K562 (cell line): ENCODE data around the gene CLDN1. TPM values are rescaled to one million over a fixed set of nuclear protein-coding genes. Genes with fewer than 3 reads are reported as not detected.

ENCODE experiments used
- ATAC-seq: fragments of 200-7000 bp; cut with Tn5 transposase; 3 replicates; pipeline ENCODE4 v1.9.1; 2020; ENCODE audit warnings: moderate library complexity
- BruUV-seq: library from RNA; stranded (reverse); fragments of 400-500 nt; replicated peaks from 2 replicates; lab custom pipeline; 2021; lab: Mats Ljungman, UMichigan
- CTCF ChIA-PET: fragments of 300-600 bp; formaldehyde crosslinking; extraction: SDS; loops from one replicate; lab custom pipeline; 2021; ENCODE audit warnings: low intra/inter-chr PET ratio; lab: Yijun Ruan, JAX
- POLR2A ChIA-PET: fragments of 300-600, 350-650 bp; sonication (Branson Sonifier 250); formaldehyde crosslinking; extraction: SDS; loops from one replicate; lab custom pipeline; 2021; ENCODE audit warnings: antibody characterized with exemption, inconsistent platforms; lab: Yijun Ruan, JAX
- DNase-seq, 4 experiments: peaks; one replicate each; pipeline versions ENCODE4 v3.0.0 to v3.0.0-alpha.2; 2011 to 2018; ENCODE audit warnings: low spot score in 3 of 4, mixed read lengths in 3 of 4; ENCODE audit errors: extremely low read depth in 1 of 4
- FAIRE-seq: peaks from 2 replicates; lab custom pipeline; 2011; peaks lifted over from hg19 to GRCh38; lab: Jason Lieb, UNC
- H2AFZ ChIP-seq: 2 replicates; pipeline ENCODE4 v1.6.0; 2011; ENCODE audit warnings: low read depth, low read length, control low read depth, inconsistent platforms
- H3K27ac ChIP-seq: fragments of 200-600 bp; 3 replicates; pipeline ENCODE4 v1.8.0; 2011; ENCODE audit warnings: low read depth, mild to moderate bottlenecking, control low read depth, inconsistent platforms, low read length, moderate library complexity, mixed read lengths; ENCODE audit errors: extremely low read depth
- H3K27me3 ChIP-seq, 2 experiments: fragments of 300-600 bp in 1 of 2; 2 replicates in 1 of 2; 3 replicates in 1 of 2; pipeline versions ENCODE4 v1.6.0 to v1.8.0; 2011; ENCODE audit warnings: inconsistent platforms in 2 of 2, low read length in 2 of 2, mild to moderate bottlenecking in 1 of 2, mixed read lengths in 1 of 2, moderate library complexity in 1 of 2; ENCODE audit not compliant: control insufficient read depth in 2 of 2, insufficient read depth in 2 of 2
- H3K36me3 ChIP-seq: fragments of 300-600 bp; 3 replicates; pipeline ENCODE4 v1.8.0; 2011; ENCODE audit warnings: mild to moderate bottlenecking, low read length, inconsistent platforms; ENCODE audit not compliant: control insufficient read depth, insufficient read depth
- H3K4me1 ChIP-seq, 2 experiments: fragments of 200-600 bp in 1 of 2; replicated peaks in 1 of 2; 2 replicates in 1 of 2; 3 replicates in 1 of 2; pipeline versions ENCODE4 v1.5.1 to v1.8.0; 2011; ENCODE audit warnings: inconsistent platforms in 2 of 2, low read length in 2 of 2, mild to moderate bottlenecking in 1 of 2, mixed read lengths in 1 of 2, moderate library complexity in 1 of 2; ENCODE audit not compliant: control insufficient read depth in 2 of 2, insufficient read depth in 2 of 2
- H3K4me2 ChIP-seq: 2 replicates; pipeline ENCODE4 v1.6.1; 2011; ENCODE audit warnings: low read length, control low read depth, inconsistent platforms, mixed read lengths; ENCODE audit not compliant: insufficient read depth
- H3K4me3 ChIP-seq: fragments of 200-600 bp; sonication (generic), shearing (Covaris generic); 2 replicates; pipeline ENCODE4 v1.5.1; 2016; ENCODE audit warnings: control low read depth, inconsistent platforms
- H3K79me2 ChIP-seq: fragments of 200-600 bp; 3 replicates; pipeline ENCODE4 v1.8.0; 2011; ENCODE audit warnings: low read length, inconsistent platforms; ENCODE audit not compliant: control insufficient read depth, insufficient read depth
- H3K9ac ChIP-seq, 2 experiments: 2 replicates each; pipeline versions ENCODE4 v1.6.0 to v1.6.1; 2011; ENCODE audit warnings: low read depth in 2 of 2, low read length in 2 of 2, control low read depth in 1 of 2, inconsistent platforms in 1 of 2, mild to moderate bottlenecking in 1 of 2, mixed read lengths in 1 of 2; ENCODE audit not compliant: insufficient read depth in 1 of 2
- H3K9me1 ChIP-seq: one replicate; pipeline ENCODE4 v1.6.0; 2011; ENCODE audit warnings: inconsistent platforms, mild to moderate bottlenecking, low read length, moderate library complexity; ENCODE audit not compliant: control insufficient read depth, insufficient read depth
- H3K9me3 ChIP-seq: replicated peaks from 2 replicates; pipeline ENCODE4 v1.5.1; 2011; ENCODE audit warnings: low read depth, low read length, inconsistent platforms; ENCODE audit not compliant: control insufficient read depth, insufficient read depth
- H4K20me1 ChIP-seq: replicated peaks from 2 replicates; pipeline ENCODE4 v1.6.1; 2011; ENCODE audit warnings: low read length, inconsistent platforms, mixed read lengths; ENCODE audit not compliant: control insufficient read depth, insufficient read depth
- BRD9 ChIP-seq: fragments of 450-650 bp; IDR thresholded peaks from 2 replicates; pipeline ENCODE4 v1.6.1; 2018; ENCODE audit warnings: low read depth; ENCODE audit not compliant: partially characterized antibody
- CREM ChIP-seq: IDR thresholded peaks from 2 replicates; pipeline ENCODE4 v1.6.1; 2014; ENCODE audit warnings: antibody characterized with exemption, low read depth
- DACH1 ChIP-seq: fragments of 450-650 bp; IDR thresholded peaks from 2 replicates; pipeline ENCODE4 v1.6.1; 2018; ENCODE audit not compliant: partially characterized antibody
- DMBX1 ChIP-seq: fragments of 250-450 bp; sonication (Bioruptor Pico); IDR thresholded peaks from 2 replicates; pipeline ENCODE4 v1.8.0; 2022; ENCODE audit warnings: inconsistent platforms, mild to moderate bottlenecking, moderate library complexity, borderline replicate concordance
- ESRRB ChIP-seq: fragments of 250-450 bp; sonication (Bioruptor Pico); IDR thresholded peaks from 2 replicates; pipeline ENCODE4 v1.5.0; 2020; ENCODE audit warnings: mild to moderate bottlenecking, moderate library complexity, borderline replicate concordance
- FOSL1 ChIP-seq: fragments of 200-800 bp; sonication (Bioruptor generic); conservative IDR thresholded peaks from 2 replicates; pipeline ENCODE4 v1.6.1; 2016; ENCODE audit warnings: missing genetic modification characterization, missing compliant biosample characterization
- KLF1 ChIP-seq: fragments of 450-650 bp; IDR thresholded peaks from 2 replicates; pipeline ENCODE4 v1.6.1; 2016; ENCODE audit warnings: missing genetic modification characterization, missing compliant biosample characterization
- LEF1 ChIP-seq: fragments of 450-650 bp; IDR thresholded peaks from 2 replicates; pipeline ENCODE4 v1.6.1; 2016; ENCODE audit warnings: mild to moderate bottlenecking
- MCM5 ChIP-seq: fragments of 450-650 bp; IDR thresholded peaks from 2 replicates; pipeline ENCODE4 v1.6.1; 2016; ENCODE audit warnings: low read depth
- MCM7 ChIP-seq, 2 experiments: fragments of 450-650 bp; IDR thresholded peaks; 2 replicates each; pipeline ENCODE4 v1.6.1; 2016 to 2018
- POLR3G ChIP-seq: IDR thresholded peaks from 2 replicates; pipeline ENCODE4 v1.6.1; 2011; ENCODE audit not compliant: insufficient read length, insufficient replicate concordance; ENCODE audit errors: extremely low read depth
- STAG1 ChIP-seq: sonication (generic); formaldehyde crosslinking; IDR thresholded peaks from 2 replicates; pipeline ENCODE4 v1.5.0; 2020; ENCODE audit warnings: missing genetic modification reagents, borderline replicate concordance
- TCF7L2 ChIP-seq: fragments of 150-350 bp; IDR thresholded peaks from 2 replicates; pipeline ENCODE4 v1.6.1; 2016; ENCODE audit warnings: low read depth, mild to moderate bottlenecking, low read length, moderate library complexity
- ZNF124 ChIP-seq: sonication (generic); formaldehyde crosslinking; IDR thresholded peaks from 2 replicates; pipeline ENCODE4 v1.8.1; 2022; ENCODE audit warnings: missing genetic modification reagents
- ZNF384 ChIP-seq: IDR thresholded peaks from 2 replicates; pipeline ENCODE4 v1.6.1; 2012; ENCODE audit warnings: low read depth, low read length, improper control_type of control experiment
- ZNF41 ChIP-seq: fragments of 250-450 bp; sonication (Bioruptor Pico); conservative IDR thresholded peaks from 2 replicates; pipeline ENCODE4 v1.4.0; 2020; ENCODE audit warnings: mild to moderate bottlenecking
- WGBS: fragments of 100-300 bp; shearing (Covaris generic); methylation state at CpG from one replicate; pipeline ENCODE4 v1.1.6; 2016; ENCODE audit warnings: low coverage, mixed read lengths; ENCODE audit not compliant: insufficient coverage; ENCODE audit errors: missing lambda C conversion rate; 5-methylcytosine and 5-hydroxymethylcytosine counted together
- in situ Hi-C: fragments of 300-500 bp; cut with MboI; formaldehyde crosslinking; loops from 4 replicates; pipeline ENCODE4 v1.15.0; 2018; ENCODE audit warnings: inconsistent platforms, mixed read lengths
- intact Hi-C: fragments of 100-400 bp; cut with micrococcal nuclease; formaldehyde crosslinking; loops from 2 replicates; pipeline ENCODE4 v1.14.2; 2022
- polyA plus RNA-seq, 8 experiments: library from polyadenylated mRNA; depleted of rRNA in 4 of 8; stranded (reverse) in 5 of 8; unstranded in 3 of 8; fragments of >200 nt; fragmentation: Nextera tagmentation in 2 of 8; fragmentation: Illumina TruSeq in 1 of 8; extraction: Ambion mirVana in 2 of 8; extraction: Trizol in 1 of 8; gene quantifications; 2 replicates each; pipeline versions ENCODE4 v1.2.1 to v1.2.3, GENCODE V29; 2011 to 2014; ENCODE audit warnings: inconsistent platforms in 1 of 8, missing spikeins in 1 of 8
- total RNA-seq, 7 experiments: library from RNA; depleted of rRNA in 6 of 7; stranded (reverse); fragments of >200 nt in 6 of 7; fragmentation: Illumina TruSeq in 2 of 7; extraction: Trizol in 2 of 7; gene quantifications; 2 replicates each; pipeline versions ENCODE4 v1.2.1 to v1.2.3, GENCODE V29; 2011 to 2021; ENCODE audit warnings: low replicate concordance in 1 of 7
- TF ChIP-seq, protein P1 (sequence below), 3 experiments: IDR thresholded peaks in 2 of 3; conservative IDR thresholded peaks in 1 of 3; 2 replicates each; pipeline ENCODE4 v1.5.1; 2011 to 2012; ENCODE audit warnings: low read length in 3 of 3, mild to moderate bottlenecking in 3 of 3, control low read depth in 2 of 3, improper control_type of control experiment in 1 of 3, inconsistent platforms in 1 of 3, low read depth in 1 of 3, mixed read lengths in 1 of 3, moderate library complexity in 1 of 3; ENCODE audit not compliant: insufficient read depth in 2 of 3
- TF ChIP-seq, protein P2 (sequence below): fragments of 250-450 bp; sonication (Bioruptor Pico); IDR thresholded peaks from 2 replicates; pipeline ENCODE4 v1.5.0; 2020; ENCODE audit warnings: mild to moderate bottlenecking

CLDN1 gene
- total and polyA plus RNA-seq, 9 of the 15 experiments (the other 6 are each of a cell fraction or from before 2014, with no cell fraction given), result 0.16 TPM; not detected in 8

DNA sequence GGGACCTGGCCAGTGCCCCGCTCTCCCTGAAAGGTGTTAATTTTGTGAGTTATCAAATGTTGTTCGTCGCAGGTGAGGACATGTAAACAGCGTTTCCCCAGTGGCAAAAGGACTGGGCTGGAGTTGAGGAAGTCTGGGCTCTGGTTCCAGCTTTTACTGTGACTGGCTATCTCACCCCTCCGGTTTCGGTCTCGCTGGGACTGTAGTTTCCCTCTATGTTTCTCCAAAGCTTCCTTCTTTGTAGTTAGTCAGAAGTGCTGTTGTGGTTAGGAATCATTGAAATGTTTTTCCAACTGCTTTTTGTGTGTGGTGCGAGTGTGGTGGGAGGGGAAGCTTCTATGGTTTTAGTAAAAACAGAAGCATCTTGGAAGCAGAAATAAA is 990 bp upstream of the CLDN1 start:
- TF ChIP-seq POLR3G (no peak), MCM5 (no peak), FOSL1 (tag) (no peak), BRD9 (no peak), ZNF124 (CRISPR knock-in tag) (no peak), STAG1 (CRISPR knock-in tag) (no peak), ESRRB (CRISPR knock-in tag) (no peak), LEF1 (no peak), TCF7L2 (no peak), DMBX1 (no peak), ZNF41 (CRISPR knock-in tag) (no peak), ZNF384 (no peak), MCM7 (IDR thresholded peaks at IDR 0.05) (no peak), DACH1 (no peak), KLF1 (tag) (no peak), CREM (no peak)
- TF ChIP-seq, protein P1, sequence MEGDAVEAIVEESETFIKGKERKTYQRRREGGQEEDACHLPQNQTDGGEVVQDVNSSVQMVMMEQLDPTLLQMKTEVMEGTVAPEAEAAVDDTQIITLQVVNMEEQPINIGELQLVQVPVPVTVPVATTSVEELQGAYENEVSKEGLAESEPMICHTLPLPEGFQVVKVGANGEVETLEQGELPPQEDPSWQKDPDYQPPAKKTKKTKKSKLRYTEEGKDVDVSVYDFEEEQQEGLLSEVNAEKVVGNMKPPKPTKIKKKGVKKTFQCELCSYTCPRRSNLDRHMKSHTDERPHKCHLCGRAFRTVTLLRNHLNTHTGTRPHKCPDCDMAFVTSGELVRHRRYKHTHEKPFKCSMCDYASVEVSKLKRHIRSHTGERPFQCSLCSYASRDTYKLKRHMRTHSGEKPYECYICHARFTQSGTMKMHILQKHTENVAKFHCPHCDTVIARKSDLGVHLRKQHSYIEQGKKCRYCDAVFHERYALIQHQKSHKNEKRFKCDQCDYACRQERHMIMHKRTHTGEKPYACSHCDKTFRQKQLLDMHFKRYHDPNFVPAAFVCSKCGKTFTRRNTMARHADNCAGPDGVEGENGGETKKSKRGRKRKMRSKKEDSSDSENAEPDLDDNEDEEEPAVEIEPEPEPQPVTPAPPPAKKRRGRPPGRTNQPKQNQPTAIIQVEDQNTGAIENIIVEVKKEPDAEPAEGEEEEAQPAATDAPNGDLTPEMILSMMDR (IDR thresholded peaks at IDR 0.05 in 2 of 3, conservative IDR thresholded peaks at IDR 0.05 in 1 of 3; ENCODE audit: insufficient read depth in 2 of 3, low read depth in 1 of 3, low read length in 3 of 3), result no peak
- TF ChIP-seq, protein P2, sequence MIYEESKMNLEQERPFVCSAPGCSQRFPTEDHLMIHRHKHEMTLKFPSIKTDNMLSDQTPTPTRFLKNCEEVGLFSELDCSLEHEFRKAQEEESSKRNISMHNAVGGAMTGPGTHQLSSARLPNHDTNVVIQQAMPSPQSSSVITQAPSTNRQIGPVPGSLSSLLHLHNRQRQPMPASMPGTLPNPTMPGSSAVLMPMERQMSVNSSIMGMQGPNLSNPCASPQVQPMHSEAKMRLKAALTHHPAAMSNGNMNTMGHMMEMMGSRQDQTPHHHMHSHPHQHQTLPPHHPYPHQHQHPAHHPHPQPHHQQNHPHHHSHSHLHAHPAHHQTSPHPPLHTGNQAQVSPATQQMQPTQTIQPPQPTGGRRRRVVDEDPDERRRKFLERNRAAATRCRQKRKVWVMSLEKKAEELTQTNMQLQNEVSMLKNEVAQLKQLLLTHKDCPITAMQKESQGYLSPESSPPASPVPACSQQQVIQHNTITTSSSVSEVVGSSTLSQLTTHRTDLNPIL (CRISPR knock-in tag), result no peak
- Histone ChIP-seq H3K27me3 (no peaks in the 10 kb centered on the region), H3K4me1 (peaks cover 0 to 5% of the 10 kb centered on the region in 2 experiments; a peak in 1 of 5 replicates), H3K36me3 (no peaks in the 10 kb centered on the region), H3K9me3 (no peaks in the 10 kb centered on the region), H3K9ac (no peak overlapping the region), H3K4me2 (no peak overlapping the region), H3K79me2 (no peaks in the 10 kb centered on the region), H3K9me1 (no peaks in the 10 kb centered on the region), H2AFZ (no peak overlapping the region), H4K20me1 (no peaks in the 10 kb centered on the region), H3K27ac (no peak overlapping the region), H3K4me3 (no peak overlapping the region)
- intact Hi-C loops, result loop anchor here (5.0 kb wide), 1 partner anchor 356 kb away; no protein-coding TSS in a partner anchor
- DNase-seq (no peak), FAIRE-seq (no peak), ATAC-seq (no peak)
- ChIA-PET POLR2A (no interaction called here), CTCF (no interaction called here)
- WGBS, result 7% methylated on average over 8 of the region's 8 CpGs
- no TSS peak for BruUV-seq
- in situ Hi-C loops, result no loop called here
